ENCODE measurements around the gene GPC6.

The GPC6 gene

DNA sequence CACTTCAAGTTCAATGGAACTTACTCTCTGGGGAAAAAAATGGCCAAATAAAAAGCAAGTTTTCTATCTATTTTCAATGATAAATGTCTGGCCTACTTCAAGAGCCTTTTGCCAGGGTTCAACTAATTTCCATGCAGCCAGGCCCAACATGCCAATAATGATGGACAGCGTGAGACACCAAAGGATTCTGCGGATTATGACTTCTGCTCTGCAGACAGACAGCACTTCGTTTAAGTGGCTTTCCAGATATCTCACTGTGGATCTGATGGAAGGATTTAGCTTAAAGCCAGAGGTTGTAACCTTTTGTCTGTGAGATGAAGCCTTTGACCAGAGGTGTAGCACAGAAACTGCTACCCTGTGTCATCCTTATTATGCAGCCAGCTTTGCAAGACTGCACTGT, 638.6 kb downstream of the GPC6 start:
- Mint-ChIP-seq H3K4me3 (no peak overlapping the region), H3K9me3 (no peaks in the 10 kb centered on the region), H3K36me3 (no peaks in the 10 kb centered on the region), H3K4me1 (no peaks in the 10 kb centered on the region), H3K27ac (no peak overlapping the region)
- no peak for DNase-seq (ENCODE audit: low spot score in 2 of 2)
- ATAC-seq, result no peak

DNA sequence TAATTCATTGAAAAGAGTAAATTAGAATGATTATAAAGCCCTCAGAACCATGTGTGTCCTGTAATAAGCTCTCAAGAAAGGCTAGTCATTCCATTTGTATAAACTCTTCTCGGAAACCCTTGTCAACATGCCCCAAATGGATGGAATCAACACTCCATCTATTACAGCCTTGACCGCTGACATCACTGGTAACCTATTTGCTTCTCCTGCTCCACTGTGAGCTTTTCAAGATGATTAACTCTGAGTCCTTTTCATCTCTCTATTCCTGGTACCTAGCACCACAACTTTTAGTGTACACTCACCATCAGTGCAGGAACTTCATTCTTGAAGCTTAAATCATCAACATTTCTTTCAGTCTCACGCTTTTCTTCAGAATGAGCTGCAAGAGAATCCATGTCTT, 640.9 kb downstream of the GPC6 start:
- ATAC-seq, result no peak
- Mint-ChIP-seq H3K4me1 (no peaks in the 10 kb centered on the region), H3K36me3 (no peaks in the 10 kb centered on the region), H3K4me3 (no peak overlapping the region), H3K9me3 (no peaks in the 10 kb centered on the region), H3K27ac (no peak overlapping the region)
- no peak for DNase-seq (ENCODE audit: low spot score in 2 of 2)

DNA sequence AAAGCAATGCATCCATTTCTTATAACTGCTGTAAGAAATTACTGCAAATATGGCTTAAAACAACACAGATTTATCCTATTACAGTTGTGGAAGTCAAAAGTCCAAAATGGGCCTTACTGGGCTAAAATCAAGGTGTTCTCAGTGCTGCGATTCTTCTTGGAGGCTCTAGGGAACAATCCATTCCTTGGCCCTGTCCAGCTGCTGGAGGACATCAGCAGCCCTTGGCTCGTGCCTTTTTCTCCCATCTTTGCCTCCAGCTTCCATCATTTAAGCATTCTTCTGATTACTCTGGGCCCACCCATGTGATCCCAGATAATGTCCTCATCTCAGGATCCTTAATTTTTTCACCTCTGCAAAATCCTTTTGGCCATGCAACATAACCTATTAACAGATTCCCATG, 645.8 kb downstream of the GPC6 start:
- ATAC-seq, result no peak
- Mint-ChIP-seq H3K9me3 (no peaks in the 10 kb centered on the region), H3K4me3 (no peak overlapping the region), H3K36me3 (no peaks in the 10 kb centered on the region), H3K4me1 (no peaks in the 10 kb centered on the region), H3K27ac (no peak overlapping the region)
- no peak for DNase-seq (ENCODE audit: low spot score in 2 of 2)

DNA sequence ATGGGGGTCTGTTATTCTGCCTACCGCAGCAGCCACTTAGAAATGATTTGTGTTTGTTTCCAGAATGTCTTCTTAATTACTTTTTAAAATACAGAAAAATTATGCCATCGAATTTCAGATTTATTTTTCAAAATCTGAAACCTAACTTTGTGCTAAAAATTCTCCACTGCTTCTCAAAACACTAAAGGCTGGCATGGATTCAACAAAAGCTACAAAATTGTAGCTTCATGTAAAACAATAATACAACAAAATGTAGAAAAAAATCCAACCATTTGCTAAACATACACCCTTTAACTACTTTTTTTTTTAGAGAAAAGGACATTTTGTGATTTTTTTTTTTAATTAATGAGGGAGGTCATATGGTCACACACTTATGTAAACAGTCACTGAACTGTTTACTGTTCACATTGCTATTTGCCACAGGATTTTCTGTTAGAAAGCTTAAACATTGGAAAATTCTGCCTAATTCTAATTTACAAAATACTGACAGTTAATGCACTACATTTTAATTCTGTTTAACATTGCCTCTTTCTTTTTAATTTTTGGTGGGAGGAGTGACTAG, 646.3 kb downstream of the GPC6 start:
- no peak overlapping the region for H3K27ac Mint-ChIP-seq
- no peaks in the 10 kb centered on the region for H3K36me3 Mint-ChIP-seq
- no peaks in the 10 kb centered on the region for H3K9me3 Mint-ChIP-seq
- no peaks in the 10 kb centered on the region for H3K4me1 Mint-ChIP-seq
- no peak overlapping the region for H3K4me3 Mint-ChIP-seq
- ATAC-seq (no peak), DNase-seq (ENCODE audit: low spot score in 2 of 2) (no peak)

DNA sequence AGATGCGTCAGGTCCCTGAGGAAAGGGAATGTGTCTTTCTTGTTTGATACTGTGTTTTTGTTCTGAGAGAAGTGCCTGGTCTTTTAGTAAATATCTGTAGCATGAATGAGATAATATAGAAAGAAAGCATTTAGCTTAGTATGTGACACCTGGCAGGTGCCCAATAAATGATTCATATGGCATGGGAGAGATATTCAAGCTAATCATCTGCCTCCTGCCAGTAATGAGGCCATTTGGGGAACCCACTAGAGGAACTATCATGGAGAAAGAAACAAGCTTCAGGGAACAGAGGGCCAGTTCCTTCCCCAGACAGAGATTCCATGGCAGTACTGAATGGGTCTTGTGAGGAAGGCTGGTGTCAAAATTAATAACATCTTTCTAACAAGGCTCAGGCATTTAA, 648.9 kb downstream of the GPC6 start:
- DNase-seq (ENCODE audit: low spot score in 2 of 2), result no peak
- H3K36me3 Mint-ChIP-seq, result no peaks in the 10 kb centered on the region
- H3K4me1 Mint-ChIP-seq, result no peaks in the 10 kb centered on the region
- H3K27ac Mint-ChIP-seq, result no peak overlapping the region
- peaks cover 3% of the 10 kb centered on the region for H3K9me3 Mint-ChIP-seq
- H3K4me3 Mint-ChIP-seq, result no peak overlapping the region
- ATAC-seq, result no peak

DNA sequence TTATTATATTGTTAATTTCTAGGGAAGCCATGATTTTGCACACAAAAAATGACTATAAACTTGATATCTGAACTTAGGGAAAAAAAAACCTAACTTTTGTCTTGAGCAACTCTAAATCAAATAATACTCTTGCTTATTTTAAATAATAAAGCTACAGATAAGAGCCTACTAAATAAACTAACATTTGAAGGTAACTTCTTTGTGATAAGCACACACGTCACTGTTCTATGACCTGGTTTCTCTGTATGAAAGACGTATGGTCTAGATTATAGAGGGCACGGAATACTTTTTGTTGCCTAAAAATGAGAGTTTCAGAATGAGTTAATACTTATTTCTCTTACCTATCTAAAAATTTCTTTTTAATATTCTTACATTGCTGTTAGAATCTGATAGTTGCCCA, 649.6 kb downstream of the GPC6 start:
- H3K9me3 Mint-ChIP-seq, result peaks cover 3% of the 10 kb centered on the region

DNA sequence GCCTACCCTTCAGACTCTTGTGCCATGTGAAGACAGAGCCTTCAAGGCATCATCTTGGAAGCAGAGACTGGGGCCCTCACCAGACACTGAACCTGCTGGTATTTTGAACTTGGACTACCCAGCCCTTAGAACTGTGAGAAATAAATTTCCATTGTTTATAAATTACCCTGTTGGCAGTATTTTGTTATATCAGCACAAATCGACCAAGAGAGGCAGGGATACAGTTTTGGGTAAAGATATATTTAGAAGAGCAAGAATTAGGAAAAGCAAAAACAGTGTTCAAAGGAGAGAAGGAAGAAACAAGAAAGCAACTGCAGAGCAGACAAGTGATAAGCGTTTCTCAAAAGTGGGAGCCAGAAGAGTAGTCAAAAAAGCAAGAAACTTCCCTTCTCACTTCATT, 652.1 kb downstream of the GPC6 start:
- H3K27ac Mint-ChIP-seq, result no peak overlapping the region
- no peaks in the 10 kb centered on the region for H3K4me1 Mint-ChIP-seq
- ATAC-seq, result no peak
- DNase-seq (ENCODE audit: low spot score in 2 of 2), result no peak
- H3K4me3 Mint-ChIP-seq, result no peak overlapping the region
- H3K9me3 Mint-ChIP-seq, result peaks cover 3% of the 10 kb centered on the region
- H3K36me3 Mint-ChIP-seq, result no peaks in the 10 kb centered on the region

More for the DNA sequence above, 649.6 kb downstream of the GPC6 start:
- no peak overlapping the region for H3K27ac Mint-ChIP-seq
- no peak for DNase-seq (ENCODE audit: low spot score in 2 of 2)
- H3K4me3 Mint-ChIP-seq, result no peak overlapping the region
- H3K4me1 Mint-ChIP-seq, result no peaks in the 10 kb centered on the region
- H3K36me3 Mint-ChIP-seq, result no peaks in the 10 kb centered on the region
- ATAC-seq, result no peak

DNA sequence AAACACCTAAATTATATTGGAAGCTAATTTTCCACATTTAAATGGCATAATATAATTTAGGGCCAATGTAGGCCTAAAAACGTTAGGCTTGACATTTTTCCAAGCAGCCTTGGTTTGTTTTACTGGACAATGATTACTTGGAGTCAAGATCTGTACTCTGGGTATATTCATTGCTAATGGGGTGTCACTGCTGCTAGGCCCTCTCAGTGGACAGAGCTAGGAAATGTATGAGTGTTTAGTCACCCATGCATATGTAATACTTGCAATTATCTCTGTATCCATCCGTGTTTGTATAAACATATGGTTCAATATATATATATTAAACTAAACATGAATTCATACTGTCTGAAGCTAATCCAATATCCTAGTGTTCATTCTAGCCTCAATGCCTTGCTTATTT, 654.8 kb downstream of the GPC6 start:
- Mint-ChIP-seq H3K9me3 (peaks cover 3% of the 10 kb centered on the region), H3K4me1 (no peaks in the 10 kb centered on the region), H3K4me3 (no peak overlapping the region), H3K27ac (no peak overlapping the region), H3K36me3 (no peaks in the 10 kb centered on the region)
- ATAC-seq (no peak), DNase-seq (ENCODE audit: low spot score in 2 of 2) (no peak)

DNA sequence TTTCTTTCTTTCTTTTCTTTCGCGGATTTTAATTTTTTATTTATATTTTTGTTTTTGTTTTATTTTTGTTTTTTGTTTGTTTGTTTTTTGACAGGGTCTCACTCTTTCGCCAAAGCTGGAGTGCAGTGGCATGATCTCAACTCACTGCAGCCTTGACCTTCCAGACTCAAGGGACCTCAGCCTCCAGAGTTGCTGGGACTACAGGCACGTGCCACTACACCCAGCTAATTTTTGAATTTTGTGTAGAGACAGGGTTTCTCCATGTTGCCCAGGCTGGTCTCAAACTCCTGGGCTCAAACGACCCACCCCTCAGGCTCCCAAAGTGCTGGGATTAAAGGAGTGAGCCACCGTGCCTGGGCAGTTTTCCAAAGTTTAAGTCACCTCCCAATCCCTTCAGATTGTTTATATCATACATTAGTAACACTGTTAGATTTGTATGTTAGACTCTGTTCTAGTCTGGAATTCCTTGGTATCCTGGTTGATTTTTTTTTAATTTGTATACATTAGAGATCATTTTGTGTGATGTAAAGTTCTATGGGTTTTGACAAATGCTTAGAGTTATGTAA, 655.6 kb downstream of the GPC6 start:
- H3K9me3 Mint-ChIP-seq, result peaks cover 3% of the 10 kb centered on the region
- no peaks in the 10 kb centered on the region for H3K4me1 Mint-ChIP-seq
- DNase-seq (ENCODE audit: low spot score in 2 of 2) (no peak), ATAC-seq (no peak)
- no peak overlapping the region for H3K27ac Mint-ChIP-seq
- H3K4me3 Mint-ChIP-seq, result no peak overlapping the region
- no peaks in the 10 kb centered on the region for H3K36me3 Mint-ChIP-seq

DNA sequence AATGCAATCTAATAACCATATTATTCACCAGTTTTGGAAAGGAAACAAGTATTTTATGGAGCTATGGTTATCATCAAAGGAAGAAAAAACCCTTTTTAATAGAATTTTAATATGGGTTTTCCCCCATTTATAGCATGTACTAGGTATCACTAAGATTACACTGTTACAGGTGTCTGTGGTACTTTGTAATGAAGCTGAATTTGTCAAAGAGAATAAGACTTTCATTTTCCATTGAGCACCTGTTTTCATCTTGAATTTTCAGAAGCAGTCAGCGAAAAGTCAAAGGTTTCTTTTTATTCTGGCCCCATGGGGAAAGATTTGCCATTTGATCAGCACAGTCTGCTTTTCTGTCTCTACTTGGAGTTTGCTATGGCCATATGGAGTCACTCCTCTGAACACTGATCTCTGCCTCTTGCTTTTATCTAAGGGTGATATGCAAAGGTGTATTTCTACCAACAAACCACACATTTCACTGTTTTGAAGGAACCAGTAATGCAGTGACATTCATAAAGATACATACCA, 662.9 kb downstream of the GPC6 start:
- Mint-ChIP-seq H3K36me3 (no peaks in the 10 kb centered on the region), H3K4me1 (no peaks in the 10 kb centered on the region), H3K9me3 (no peaks in the 10 kb centered on the region), H3K4me3 (no peak overlapping the region), H3K27ac (no peak overlapping the region)
- no peak for ATAC-seq
- no peak for DNase-seq (ENCODE audit: low spot score in 2 of 2)

DNA sequence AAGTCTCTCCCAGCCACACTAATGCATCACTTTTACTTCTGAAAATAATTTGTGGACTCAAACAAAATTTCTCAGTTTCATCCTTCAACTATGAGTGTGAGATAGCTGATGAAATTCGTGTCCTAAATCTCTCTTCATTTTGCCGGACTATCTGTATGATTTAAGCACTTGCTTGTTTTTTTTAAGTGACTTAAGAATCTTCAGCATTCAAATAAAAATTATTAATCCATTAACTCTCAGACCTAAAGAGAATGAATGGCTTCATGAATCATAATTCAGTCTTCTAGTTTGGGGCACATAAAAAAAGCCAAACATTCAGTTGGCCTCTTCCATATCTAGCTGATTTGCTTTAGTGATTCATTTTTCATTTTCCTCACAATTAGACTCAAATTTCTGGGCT, 673.4 kb downstream of the GPC6 start:
- Mint-ChIP-seq H3K36me3 (no peaks in the 10 kb centered on the region), H3K4me1 (no peaks in the 10 kb centered on the region), H3K9me3 (no peaks in the 10 kb centered on the region), H3K4me3 (no peak overlapping the region), H3K27ac (no peak overlapping the region)
- no peak for ATAC-seq
- no peak for DNase-seq (ENCODE audit: low spot score in 2 of 2)

DNA sequence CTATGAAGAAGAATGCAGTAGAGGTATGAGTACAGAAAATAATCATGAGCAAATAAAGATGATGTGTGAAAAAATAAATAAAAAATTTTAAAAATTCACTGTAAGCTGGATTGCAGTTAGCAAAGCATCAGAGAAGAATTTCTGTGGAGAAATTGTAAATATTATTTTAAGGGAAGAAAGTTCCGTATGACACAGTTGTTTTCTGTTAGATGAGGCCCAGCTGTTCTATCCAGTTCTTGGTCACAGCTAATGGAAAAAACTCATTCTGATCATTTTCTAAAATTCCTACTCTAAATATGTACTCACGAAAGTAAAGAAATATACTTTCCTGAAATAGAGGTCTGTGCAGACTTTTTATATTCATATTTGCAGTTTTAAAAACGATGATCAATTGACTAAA, 674.1 kb downstream of the GPC6 start:
- no peaks in the 10 kb centered on the region for H3K36me3 Mint-ChIP-seq
- H3K9me3 Mint-ChIP-seq, result no peaks in the 10 kb centered on the region
- DNase-seq (ENCODE audit: low spot score in 2 of 2) (no peak), ATAC-seq (no peak)
- no peak overlapping the region for H3K4me3 Mint-ChIP-seq
- H3K4me1 Mint-ChIP-seq, result no peaks in the 10 kb centered on the region
- H3K27ac Mint-ChIP-seq, result no peak overlapping the region

DNA sequence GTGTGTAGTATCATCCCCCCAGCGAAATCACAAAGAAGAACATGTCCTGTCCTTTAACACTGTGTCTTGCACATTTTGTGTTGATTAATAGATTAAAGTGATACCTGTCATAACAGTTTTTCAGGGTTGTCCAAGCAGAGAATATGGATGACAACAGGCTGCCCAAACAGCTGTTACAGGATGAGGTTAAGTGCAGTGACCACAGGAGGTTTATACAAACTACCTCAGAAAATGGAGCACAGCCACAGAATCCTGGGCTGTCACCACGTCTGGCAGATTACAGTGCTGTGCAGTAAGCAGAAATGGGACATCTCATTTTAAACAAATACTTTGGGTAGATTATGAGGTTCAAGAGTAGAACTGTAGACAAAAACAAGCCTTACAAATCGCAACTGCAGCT, 677.3 kb downstream of the GPC6 start:
- no peaks in the 10 kb centered on the region for H3K4me1 Mint-ChIP-seq
- peak; percentile 34 for ATAC-seq
- DNase-seq (ENCODE audit: low spot score in 2 of 2), result no peak
- no peaks in the 10 kb centered on the region for H3K36me3 Mint-ChIP-seq
- H3K4me3 Mint-ChIP-seq, result no peak overlapping the region
- no peaks in the 10 kb centered on the region for H3K9me3 Mint-ChIP-seq
- no peak overlapping the region for H3K27ac Mint-ChIP-seq

DNA sequence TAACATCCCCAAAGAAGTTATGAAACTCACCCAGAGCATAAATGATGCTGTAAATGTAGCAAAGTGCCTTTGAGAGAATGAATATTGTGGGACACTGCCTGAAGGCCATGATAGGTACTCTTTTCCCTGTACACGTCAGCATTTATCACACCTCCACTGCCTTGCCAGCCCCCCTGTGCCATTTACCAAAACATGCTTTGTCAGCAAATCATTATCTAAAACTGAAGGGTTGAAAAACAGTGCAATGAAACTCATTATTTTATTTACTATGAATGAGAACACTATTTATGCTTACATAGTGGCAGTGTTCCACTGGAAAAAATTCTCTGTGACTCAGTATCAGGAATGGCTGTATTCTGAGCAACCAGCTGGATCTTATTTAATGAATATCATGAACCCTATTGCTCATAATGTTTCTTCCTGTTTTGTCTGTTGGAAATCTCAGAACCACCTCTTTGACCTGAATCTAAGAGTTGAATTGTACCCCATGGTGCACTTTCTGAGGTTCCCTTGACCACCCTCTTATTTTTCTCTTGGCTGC, 688.7 kb downstream of the GPC6 start:
- Mint-ChIP-seq H3K9me3 (no peaks in the 10 kb centered on the region), H3K36me3 (no peaks in the 10 kb centered on the region), H3K4me1 (no peaks in the 10 kb centered on the region), H3K4me3 (no peak overlapping the region), H3K27ac (no peak overlapping the region)
- DNase-seq (ENCODE audit: low spot score in 2 of 2) (no peak), ATAC-seq (no peak)

DNA sequence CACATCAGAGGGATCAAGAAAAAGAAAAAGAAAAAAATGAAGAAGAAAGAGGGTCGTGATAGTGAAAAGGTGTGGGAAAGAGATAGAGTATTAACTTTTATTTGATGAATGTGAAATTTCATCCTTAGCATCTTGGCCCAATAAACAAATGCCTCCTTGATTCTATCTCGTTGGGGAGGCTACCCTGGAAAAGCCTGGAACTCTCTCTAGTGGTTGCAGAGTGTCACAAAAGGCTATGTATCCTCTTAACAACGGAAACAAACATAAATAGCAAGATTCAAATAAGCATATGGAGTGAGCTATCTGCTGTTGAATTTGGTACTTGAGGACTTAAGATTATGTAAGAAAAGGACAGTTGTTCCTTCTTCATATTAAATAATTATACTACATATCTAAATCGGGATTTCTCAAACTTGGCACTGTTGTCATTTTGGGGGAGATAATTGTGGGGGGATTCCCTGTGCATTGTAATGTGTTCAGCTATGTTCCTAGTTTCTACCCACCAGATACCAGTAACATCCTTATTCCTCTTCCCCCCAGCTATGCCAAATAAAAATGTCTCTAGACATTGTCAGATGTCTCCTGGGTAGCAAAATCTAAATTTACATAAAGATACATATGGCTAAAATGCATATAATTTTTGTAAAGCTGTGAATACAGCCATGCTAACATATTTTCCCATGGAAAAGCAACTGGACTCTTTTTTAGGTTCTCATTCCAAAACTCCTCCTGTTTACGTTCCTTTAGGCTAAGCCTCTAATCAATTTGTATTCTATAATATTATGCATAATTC, 695.7 kb downstream of the GPC6 start:
- Mint-ChIP-seq H3K9me3 (no peaks in the 10 kb centered on the region), H3K27ac (no peak overlapping the region), H3K4me3 (no peak overlapping the region), H3K36me3 (no peaks in the 10 kb centered on the region), H3K4me1 (no peaks in the 10 kb centered on the region)
- ATAC-seq, result no peak
- DNase-seq (ENCODE audit: low spot score in 2 of 2), result no peak

DNA sequence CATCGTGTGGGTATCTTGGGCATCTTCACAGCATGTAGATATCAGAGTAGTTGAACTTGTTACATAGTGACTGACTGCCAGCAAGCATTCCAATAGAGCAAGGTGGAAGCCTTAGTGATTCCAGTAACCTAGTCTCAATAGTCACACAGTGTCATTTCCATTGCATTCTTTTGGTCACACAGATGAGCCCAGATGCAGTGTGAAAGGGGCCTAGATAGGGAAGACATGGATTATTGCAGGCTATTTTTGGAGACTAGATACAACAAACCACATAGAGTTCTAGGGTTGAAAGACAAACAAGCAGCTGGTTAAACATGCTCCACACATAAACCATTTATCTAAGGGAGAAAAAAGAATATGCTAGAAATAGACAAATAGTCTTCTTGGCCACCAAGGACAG, 699.4 kb downstream of the GPC6 start:
- Mint-ChIP-seq H3K4me1 (no peaks in the 10 kb centered on the region), H3K9me3 (peaks cover under 1% of the 10 kb centered on the region), H3K36me3 (no peaks in the 10 kb centered on the region), H3K27ac (no peak overlapping the region), H3K4me3 (no peak overlapping the region)
- ATAC-seq (no peak), DNase-seq (ENCODE audit: low spot score in 2 of 2) (no peak)
